Breast epithelium (tissue), 4 donors: ENCODE measurements around the gene GTF2E1. TPM values are rescaled to one million over a fixed set of nuclear protein-coding genes. Genes with fewer than 3 reads are reported as not detected.
"Not testable (repeated sequence)": the region's sequence is repeated elsewhere in the genome, so short reads cannot be mapped to it uniquely, and the experiment has no call there.

Experiments used
- DNase-seq, 2 donors: peaks; one replicate each; pipeline ENCODE4 v3.0.0-alpha.2; 2019; ENCODE audit warnings: low spot score in 2 of 2
- H3K27ac ChIP-seq, 2 donors: fragments of 200-600 bp; sonication (generic) in 1 of 2; one replicate each; pipeline ENCODE4 v1.5.1; 2016 to 2019; ENCODE audit warnings: mild to moderate bottlenecking in 1 of 2
- H3K27me3 ChIP-seq, 2 donors: fragments of 200-600 bp; sonication (generic) in 1 of 2; one replicate each; pipeline versions ENCODE4 v1.5.1 to v1.6.0; 2017 to 2019; ENCODE audit warnings: control low read depth in 1 of 2, mild to moderate bottlenecking in 1 of 2
- H3K36me3 ChIP-seq: fragments of 200-600 bp; one replicate; pipeline ENCODE4 v1.5.1; 2019
- H3K4me1 ChIP-seq, 2 donors: fragments of 200-600 bp; sonication (generic); one replicate each; pipeline ENCODE4 v1.5.1; 2016 to 2019; ENCODE audit warnings: control low read depth in 1 of 2
- H3K4me3 ChIP-seq, 3 donors: fragments of 200-600 bp; sonication (generic); 1 replicate in 2 of 3; 2 replicates in 1 of 3; pipeline ENCODE4 v1.5.1; 2016 to 2019; ENCODE audit warnings: mild to moderate bottlenecking in 3 of 3, moderate library complexity in 2 of 3
- H3K9me3 ChIP-seq, 2 donors: fragments of 200-600 bp; sonication (generic) in 1 of 2; one replicate each; pipeline ENCODE4 v1.5.1; 2016 to 2019; ENCODE audit warnings: control low read depth in 1 of 2
- POLR2A ChIP-seq: fragments of 450-650 bp; IDR thresholded peaks from one replicate; pipeline ENCODE4 v1.6.1; 2016; ENCODE audit warnings: antibody characterized with exemption, mild to moderate bottlenecking, moderate library complexity
- POLR2AphosphoS5 ChIP-seq, 3 donors: sonication (generic); formaldehyde crosslinking; IDR thresholded peaks; one replicate each; pipeline ENCODE4 v1.6.1; 2017; ENCODE audit warnings: antibody characterized with exemption in 3 of 3
- intact Hi-C: fragments of 100-400 bp; cut with DNase I; formaldehyde crosslinking; loops from one replicate; pipeline ENCODE4 v1.15.1; 2023; ENCODE audit warnings: low total_unique reads
- total RNA-seq, 3 donors: library from RNA; depleted of rRNA; stranded (reverse); fragments of >200 nt; gene quantifications; one replicate each; pipeline ENCODE4 v1.1.0, GENCODE V29; 2016
- TF ChIP-seq, protein P1 (sequence below), 3 donors: fragments of 450-650 bp; IDR thresholded peaks; one replicate each; pipeline ENCODE4 v1.5.1; 2016 to 2017; ENCODE audit warnings: antibody characterized with exemption in 3 of 3, mild to moderate bottlenecking in 3 of 3, moderate library complexity in 3 of 3

The GTF2E1 gene
- total RNA-seq, 3 donors from 2014 or later: 9.9 to 13.4 (median 12.7) TPM

DNA sequence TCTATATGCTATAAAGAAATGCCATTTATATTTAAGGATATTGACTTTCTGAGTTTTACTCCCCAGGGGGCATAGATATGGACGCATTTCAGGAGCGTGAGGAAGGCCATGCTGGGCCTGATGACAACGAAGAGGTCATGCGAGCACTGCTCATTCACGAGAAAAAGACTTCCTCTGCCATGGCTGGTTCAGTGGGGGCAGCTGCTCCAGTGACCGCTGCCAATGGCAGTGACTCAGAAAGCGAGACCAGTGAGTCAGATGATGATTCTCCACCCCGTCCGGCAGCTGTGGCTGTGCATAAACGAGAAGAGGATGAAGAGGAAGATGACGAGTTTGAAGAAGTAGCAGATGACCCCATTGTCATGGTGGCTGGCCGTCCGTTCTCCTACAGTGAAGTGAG lies 38.4 kb downstream of the GTF2E1 start:
- DNase-seq: no peak
- H3K4me3 ChIP-seq: no peak overlapping the region
- H3K9me3 ChIP-seq: no peaks in the 10 kb centered on the region
- intact Hi-C loops: no loop called here
- no peaks in the 10 kb centered on the region for H3K27me3 ChIP-seq
- TF ChIP-seq, protein P1, sequence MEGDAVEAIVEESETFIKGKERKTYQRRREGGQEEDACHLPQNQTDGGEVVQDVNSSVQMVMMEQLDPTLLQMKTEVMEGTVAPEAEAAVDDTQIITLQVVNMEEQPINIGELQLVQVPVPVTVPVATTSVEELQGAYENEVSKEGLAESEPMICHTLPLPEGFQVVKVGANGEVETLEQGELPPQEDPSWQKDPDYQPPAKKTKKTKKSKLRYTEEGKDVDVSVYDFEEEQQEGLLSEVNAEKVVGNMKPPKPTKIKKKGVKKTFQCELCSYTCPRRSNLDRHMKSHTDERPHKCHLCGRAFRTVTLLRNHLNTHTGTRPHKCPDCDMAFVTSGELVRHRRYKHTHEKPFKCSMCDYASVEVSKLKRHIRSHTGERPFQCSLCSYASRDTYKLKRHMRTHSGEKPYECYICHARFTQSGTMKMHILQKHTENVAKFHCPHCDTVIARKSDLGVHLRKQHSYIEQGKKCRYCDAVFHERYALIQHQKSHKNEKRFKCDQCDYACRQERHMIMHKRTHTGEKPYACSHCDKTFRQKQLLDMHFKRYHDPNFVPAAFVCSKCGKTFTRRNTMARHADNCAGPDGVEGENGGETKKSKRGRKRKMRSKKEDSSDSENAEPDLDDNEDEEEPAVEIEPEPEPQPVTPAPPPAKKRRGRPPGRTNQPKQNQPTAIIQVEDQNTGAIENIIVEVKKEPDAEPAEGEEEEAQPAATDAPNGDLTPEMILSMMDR (IDR thresholded peaks at IDR 0.05): no peak
- no peak for TF ChIP-seq POLR2AphosphoS5 (IDR thresholded peaks at IDR 0.05)
- no peak for TF ChIP-seq POLR2A
- no peaks in the 10 kb centered on the region for H3K4me1 ChIP-seq
- no peak overlapping the region for H3K27ac ChIP-seq
- H3K36me3 ChIP-seq: peaks cover 3% of the 10 kb centered on the region

DNA sequence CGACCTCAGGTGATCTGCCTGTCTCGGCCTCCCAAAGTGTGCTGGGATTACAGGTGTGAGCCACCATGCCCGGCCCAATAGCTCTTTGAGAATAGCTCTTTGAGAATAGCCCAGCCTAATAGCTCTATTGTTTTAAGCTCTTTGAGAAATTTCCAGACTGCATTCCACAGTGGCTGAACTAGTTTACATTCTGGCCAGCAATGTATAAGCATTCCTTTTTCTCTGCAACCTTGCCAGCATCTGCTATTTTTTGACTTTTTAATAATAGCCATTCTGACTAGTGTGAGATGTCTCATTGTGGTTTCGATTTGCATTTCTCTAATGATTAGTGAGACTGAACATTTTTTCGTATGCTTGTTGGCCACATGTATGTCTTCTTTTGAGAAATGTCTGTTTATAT lies 43.3 kb downstream of the GTF2E1 start:
- H3K4me1 ChIP-seq, H3K27me3 ChIP-seq, intact Hi-C loops, H3K27ac ChIP-seq, H3K36me3 ChIP-seq, H3K9me3 ChIP-seq, DNase-seq, H3K4me3 ChIP-seq: not testable (repeated sequence)

- TF ChIP-seq POLR2A: no peak
- no peak for TF ChIP-seq POLR2AphosphoS5 (IDR thresholded peaks at IDR 0.05)
- TF ChIP-seq, protein P1 (IDR thresholded peaks at IDR 0.05): no peak
- Histone ChIP-seq H3K36me3 (no peaks in the 10 kb centered on the region), H3K27ac (no peak overlapping the region), H3K4me1 (no peaks in the 10 kb centered on the region), H3K27me3 (no peaks in the 10 kb centered on the region), H3K9me3 (no peaks in the 10 kb centered on the region), H3K4me3 (no peak overlapping the region)
- intact Hi-C loops: no loop called here
- no peak for DNase-seq
These were observed 48.5 kb downstream of the GTF2E1 start for GRCh38 chr3:120791010-120791409.

DNA sequence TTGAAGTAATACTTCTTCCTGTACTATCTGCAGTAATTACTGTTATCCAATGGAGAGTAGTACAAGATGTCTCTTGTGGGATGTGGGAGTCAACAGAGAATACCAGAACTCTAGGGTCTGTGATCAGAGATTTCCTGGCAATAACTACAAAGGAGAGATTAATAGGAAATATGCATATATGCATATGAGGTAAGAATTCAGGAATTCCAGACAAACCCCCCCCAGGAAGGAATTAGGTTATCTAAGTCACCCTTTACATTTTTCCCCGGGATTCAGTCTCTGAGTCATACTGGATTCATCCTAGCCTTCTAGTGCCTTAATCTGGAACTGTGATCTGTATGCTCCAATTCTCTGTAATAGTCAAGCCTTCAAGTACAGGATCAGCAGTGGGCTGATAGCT lies 49.4 kb downstream of the GTF2E1 start:
- intact Hi-C loops: no loop called here
- TF ChIP-seq, protein P1 (IDR thresholded peaks at IDR 0.05): no peak
- TF ChIP-seq POLR2AphosphoS5 (IDR thresholded peaks at IDR 0.05) (no peak), POLR2A (no peak)

GRCh38 chr3:120793601-120794000 lies 51.1 kb downstream of the GTF2E1 start:
- intact Hi-C loops: no loop called here

More for the DNA sequence above, 49.4 kb downstream of the GTF2E1 start:
- Histone ChIP-seq H3K4me1 (no peaks in the 10 kb centered on the region), H3K36me3 (no peaks in the 10 kb centered on the region), H3K27me3 (no peaks in the 10 kb centered on the region), H3K4me3 (no peak overlapping the region), H3K27ac (no peak overlapping the region), H3K9me3 (no peaks in the 10 kb centered on the region)
- no peak for DNase-seq

More at GRCh38 chr3:120793601-120794000, 51.1 kb downstream of the GTF2E1 start:
- Histone ChIP-seq H3K27ac (no peak overlapping the region), H3K36me3 (no peaks in the 10 kb centered on the region), H3K4me1 (no peaks in the 10 kb centered on the region), H3K9me3 (no peaks in the 10 kb centered on the region), H3K4me3 (no peak overlapping the region), H3K27me3 (no peaks in the 10 kb centered on the region)
- TF ChIP-seq POLR2AphosphoS5 (IDR thresholded peaks at IDR 0.05) (no peak), POLR2A (no peak)
- TF ChIP-seq, protein P1 (IDR thresholded peaks at IDR 0.05): no peak
- DNase-seq: no peak
